ENCODE data around the gene KCNG3. TPM values are rescaled to one million over a fixed set of nuclear protein-coding genes. Genes with fewer than 3 reads are reported as not detected.

KCNG3 gene
- total and polyA plus RNA-seq, 2 of the 13 experiments (the other 11 are each of a cell fraction or from before 2014, with no cell fraction given): 2.8 to 4.8 TPM

- no peak for FAIRE-seq
- H3K9ac ChIP-seq (ENCODE audit: insufficient read depth, low read depth, low read length): no peak overlapping the region
- no peak overlapping the region for H2AFZ ChIP-seq (ENCODE audit: low read length)
- BruUV-seq (replicated peaks): no TSS peak
- WGBS (ENCODE audit: low lambda C conversion rate): 95% methylated on average over 4 of the region's 8 CpGs
- no peaks in the 10 kb centered on the region for H3K79me2 ChIP-seq (ENCODE audit: insufficient read depth, low read length)
- no peaks in the 10 kb centered on the region for H3K4me1 ChIP-seq (ENCODE audit: insufficient read depth, low read length)
- H3K9me3 ChIP-seq (ENCODE audit: low read length): no peaks in the 10 kb centered on the region
- no peak overlapping the region for H3K4me2 ChIP-seq (ENCODE audit: low read depth, low read length)
- ChIA-PET CTCF (ENCODE audit: low intra/inter-chr PET ratio, low total read pairs) (no interaction called here), POLR2A (no interaction called here)
- intact Hi-C loops (cut with micrococcal nuclease; ENCODE audit: unreplicated experiment) (no loop called here), in situ Hi-C loops (cut with HindIII; ENCODE audit: extremely low pct_ligation_motif_present, low pct_unique_long_range_greater_than_20kb) (no loop called here)
- H3K4me3 ChIP-seq (replicated peaks in 1 of 3; ENCODE audit: insufficient read depth in 1 of 3, low read depth in 2 of 3, low read length in 3 of 3): no peak overlapping the region
- no peaks in the 10 kb centered on the region for H3K27me3 ChIP-seq (ENCODE audit: control insufficient read depth in 1 of 2, insufficient read depth in 2 of 2, low read length in 2 of 2)
- peak; percentile 51; the same call in 2 of the 3 replicates for ATAC-seq
- TF ChIP-seq MAZ (IDR thresholded peaks at IDR 0.05; ENCODE audit: borderline replicate concordance, low read depth, low read length) (no peak), MAZ (CRISPR knock-in tag; IDR thresholded peaks at IDR 0.05; ENCODE audit: low read depth) (no peak), PHF8 (CRISPR knock-in tag; IDR thresholded peaks at IDR 0.05) (no peak), GATA4 (IDR thresholded peaks at IDR 0.05; ENCODE audit: borderline replicate concordance, low read depth) (no peak), ZNF713 (CRISPR knock-in tag; IDR thresholded peaks at IDR 0.05) (no peak), ZNF124 (CRISPR knock-in tag; IDR thresholded peaks at IDR 0.05) (no peak), MYNN (CRISPR knock-in tag; IDR thresholded peaks at IDR 0.05; ENCODE audit: low read depth) (no peak), MED13 (CRISPR knock-in tag; IDR thresholded peaks at IDR 0.05) (no peak)
- TF ChIP-seq, protein P1, sequence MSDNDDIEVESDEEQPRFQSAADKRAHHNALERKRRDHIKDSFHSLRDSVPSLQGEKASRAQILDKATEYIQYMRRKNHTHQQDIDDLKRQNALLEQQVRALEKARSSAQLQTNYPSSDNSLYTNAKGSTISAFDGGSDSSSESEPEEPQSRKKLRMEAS (IDR thresholded peaks at IDR 0.05): no peak
- no peak overlapping the region for H3K27ac ChIP-seq (ENCODE audit: extremely low read length, insufficient read depth, low read length)
- DNase-seq (ENCODE audit: low spot score): no peak
- no peaks in the 10 kb centered on the region for H4K20me1 ChIP-seq (ENCODE audit: insufficient read depth, low read length)
- H3K36me3 ChIP-seq (replicated peaks in 1 of 2; ENCODE audit: control insufficient read depth in 1 of 2, insufficient read depth in 2 of 2, low read length in 2 of 2): no peaks in the 10 kb centered on the region
These were observed 85.8 kb downstream of the KCNG3 start for GRCh38 chr2:42408009-42408408.

GRCh38 chr2:42407476-42407875 is 86.3 kb downstream of the KCNG3 start:
- BruUV-seq (replicated peaks): no TSS peak
- no peaks in the 10 kb centered on the region for H4K20me1 ChIP-seq (ENCODE audit: insufficient read depth, low read length)
- in situ Hi-C loops (cut with HindIII; ENCODE audit: extremely low pct_ligation_motif_present, low pct_unique_long_range_greater_than_20kb): no loop called here
- no peaks in the 10 kb centered on the region for H3K9me3 ChIP-seq (ENCODE audit: low read length)
- H3K79me2 ChIP-seq (ENCODE audit: insufficient read depth, low read length): no peaks in the 10 kb centered on the region
- ChIA-PET CTCF (ENCODE audit: low intra/inter-chr PET ratio, low total read pairs) (no interaction called here), POLR2A (no interaction called here)
- no peaks in the 10 kb centered on the region for H3K4me1 ChIP-seq (ENCODE audit: insufficient read depth, low read length)
- no peaks in the 10 kb centered on the region for H3K27me3 ChIP-seq (ENCODE audit: control insufficient read depth in 1 of 2, insufficient read depth in 2 of 2, low read length in 2 of 2)
- no peaks in the 10 kb centered on the region for H3K36me3 ChIP-seq (replicated peaks in 1 of 2; ENCODE audit: control insufficient read depth in 1 of 2, insufficient read depth in 2 of 2, low read length in 2 of 2)
- H3K4me2 ChIP-seq (ENCODE audit: low read depth, low read length): no peak overlapping the region
- no peak overlapping the region for H3K4me3 ChIP-seq (replicated peaks in 1 of 3; ENCODE audit: insufficient read depth in 1 of 3, low read depth in 2 of 3, low read length in 3 of 3)
- no peak for FAIRE-seq
- peak; percentile 25 for ATAC-seq
- no peak overlapping the region for H3K9ac ChIP-seq (ENCODE audit: insufficient read depth, low read depth, low read length)
- TF ChIP-seq ZNF691 (CRISPR knock-in tag; IDR thresholded peaks at IDR 0.05; ENCODE audit: borderline replicate concordance, low read depth) (no peak), AGO2 (optimal IDR thresholded peaks at IDR 0.05; ENCODE audit: low read depth, low read length) (peak; percentile 44)
- DNase-seq (ENCODE audit: low spot score): no peak
- WGBS (ENCODE audit: low lambda C conversion rate): 70% methylated on average over 4 of the region's 6 CpGs
- H2AFZ ChIP-seq (ENCODE audit: low read length): no peak overlapping the region
- intact Hi-C loops (cut with micrococcal nuclease; ENCODE audit: unreplicated experiment): no loop called here
- no peak overlapping the region for H3K27ac ChIP-seq (ENCODE audit: extremely low read length, insufficient read depth, low read length)
